Vagina (tissue), 2 donors: ENCODE results near the gene TBC1D3I. TPM values are rescaled to one million over a fixed set of nuclear protein-coding genes. Genes with fewer than 3 reads are reported as not detected.
A peak's percentile ranks its signal among the peaks of the same experiment; 100 is the strongest.
"Not testable (repeated sequence)": the region's sequence is repeated elsewhere in the genome, so short reads cannot be mapped to it uniquely, and the experiment has no call there.

Source experiments
- DNase-seq, 2 donors: peaks; one replicate each; pipeline ENCODE4 v3.0.0-alpha.2; 2017; ENCODE audit errors: extremely low spot score in 2 of 2
- H3K27ac ChIP-seq: fragments of 200-600 bp; sonication (generic); one replicate; pipeline ENCODE4 v1.5.1; 2019
- H3K27me3 ChIP-seq: fragments of 200-600 bp; sonication (generic); one replicate; pipeline ENCODE4 v1.5.1; 2019
- H3K36me3 ChIP-seq, 2 donors: fragments of 200-600 bp; sonication (generic); one replicate each; pipeline ENCODE4 v1.5.1; 2017 to 2019
- H3K4me1 ChIP-seq: fragments of 200-600 bp; sonication (generic); one replicate; pipeline ENCODE4 v1.5.1; 2019
- H3K4me3 ChIP-seq, 2 donors: fragments of 200-600 bp; sonication (generic); 1 replicate in 1 of 2; 2 replicates in 1 of 2; pipeline ENCODE4 v1.5.1; 2016 to 2019
- H3K9me3 ChIP-seq: fragments of 200-600 bp; sonication (generic); one replicate; pipeline ENCODE4 v1.5.1; 2019
- CTCF ChIP-seq, 3 experiments: fragments of 450-650 bp in 2 of 3; fragments of 200-600 bp in 1 of 3; sonication (generic) in 1 of 3; IDR thresholded peaks; one replicate each; pipeline ENCODE4 v1.5.1; 2017 to 2019; ENCODE audit warnings: antibody characterized with exemption in 3 of 3, mild to moderate bottlenecking in 2 of 3, moderate library complexity in 2 of 3
- POLR2A ChIP-seq, 2 donors: fragments of 450-650 bp; IDR thresholded peaks; one replicate each; pipeline ENCODE4 v1.6.1; 2017; ENCODE audit warnings: antibody characterized with exemption in 2 of 2, mild to moderate bottlenecking in 2 of 2, moderate library complexity in 2 of 2
- POLR2AphosphoS5 ChIP-seq, 2 donors: sonication (generic); formaldehyde crosslinking; IDR thresholded peaks; one replicate each; pipeline ENCODE4 v1.9.0; 2017; ENCODE audit warnings: antibody characterized with exemption in 2 of 2, mild to moderate bottlenecking in 2 of 2, low read depth in 1 of 2; ENCODE audit not compliant: insufficient read depth in 1 of 2
- intact Hi-C: fragments of 100-400 bp; cut with DNase I; formaldehyde crosslinking; loops from one replicate; pipeline ENCODE4 v1.15.1; 2023
- small RNA-seq: library from RNA; depleted of rRNA; stranded (forward); fragments of <200 nt; gene quantifications from one replicate; pipeline ENCODE3, GENCODE V24; 2016
- total RNA-seq: library from RNA; depleted of rRNA; stranded (reverse); fragments of >200 nt; gene quantifications from one replicate; pipeline ENCODE4 v1.2.3, GENCODE V29; 2016

TBC1D3I gene
- total RNA-seq, 1 donor from 2014 or later = 1.7 TPM

DNA sequence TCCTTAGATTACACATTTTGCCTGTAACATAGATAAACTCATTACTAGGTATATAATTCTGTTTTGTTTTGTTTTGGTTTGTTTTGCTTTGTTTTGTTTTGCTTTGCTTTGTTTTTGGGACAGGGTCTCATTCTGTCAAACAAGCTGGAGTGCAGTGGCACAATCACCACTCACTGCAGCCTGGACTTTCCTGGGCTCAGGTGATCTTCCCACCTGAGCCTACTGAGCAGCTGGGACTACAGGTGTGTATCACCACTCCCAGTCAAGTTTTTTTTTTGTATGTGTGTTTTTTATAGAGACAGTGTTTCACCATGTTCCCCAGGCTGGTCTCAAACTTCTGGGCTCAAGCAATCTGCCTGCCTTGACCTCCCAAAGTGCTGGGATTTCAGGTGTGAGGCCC, 54.8 kb downstream of the TBC1D3I start:
- Histone ChIP-seq H3K27me3 (no peaks in the 10 kb centered on the region), H3K4me3 (no peak overlapping the region), H3K27ac (no peak overlapping the region), H3K4me1 (no peaks in the 10 kb centered on the region), H3K9me3 (no peaks in the 10 kb centered on the region), H3K36me3 (no peaks in the 10 kb centered on the region)
- DNase-seq = no peak
- intact Hi-C loops = no loop called here
- TF ChIP-seq CTCF (IDR thresholded peaks at IDR 0.05) = no peak
- TF ChIP-seq POLR2AphosphoS5 (IDR thresholded peaks at IDR 0.05; ENCODE audit: insufficient read depth in 1 of 2, low read depth in 1 of 2) = no peak
- TF ChIP-seq POLR2A (IDR thresholded peaks at IDR 0.05) = no peak

DNA sequence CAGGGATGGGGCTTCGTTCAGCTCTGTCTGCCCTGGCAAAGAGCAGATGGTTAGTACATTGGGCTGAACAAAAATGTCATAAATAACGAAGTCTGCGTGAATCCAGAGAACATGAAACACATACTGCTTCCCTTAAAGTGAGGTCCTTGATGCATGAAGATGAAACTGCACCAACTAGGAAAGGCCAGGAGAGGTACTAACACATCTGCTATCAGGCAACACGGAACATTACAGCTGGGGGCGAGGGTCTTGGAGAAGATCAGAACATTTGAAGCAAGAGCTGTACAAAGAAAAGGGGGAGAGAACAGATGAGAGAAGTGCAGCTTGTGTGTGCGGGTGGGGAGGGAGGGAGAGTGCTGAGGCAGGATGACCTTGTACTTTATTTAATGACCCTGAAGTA, 57.0 kb downstream of the TBC1D3I start:
- H3K27me3 ChIP-seq, intact Hi-C loops, H3K9me3 ChIP-seq, H3K27ac ChIP-seq, H3K4me3 ChIP-seq, H3K4me1 ChIP-seq, H3K36me3 ChIP-seq: not testable (repeated sequence)
- peak in 1 of 2 donors; percentile 91 for DNase-seq

DNA sequence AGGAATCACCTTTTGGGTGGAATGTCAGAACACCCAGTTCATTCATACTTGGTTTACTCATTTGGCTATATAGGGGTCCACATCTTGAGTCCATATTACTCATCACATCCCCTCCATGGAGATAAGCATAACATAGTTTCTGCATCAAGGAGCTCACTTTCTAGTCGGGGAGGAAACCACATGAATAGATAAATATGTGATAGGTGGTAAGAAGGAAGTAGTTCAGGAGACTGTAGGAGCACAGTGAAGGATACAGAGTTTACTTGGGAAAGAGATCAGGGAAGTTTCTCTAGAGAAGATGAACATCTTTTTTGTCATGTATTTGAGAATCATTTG, 57.9 kb downstream of the TBC1D3I start:
- H3K4me1 ChIP-seq, intact Hi-C loops, DNase-seq, H3K27ac ChIP-seq, H3K4me3 ChIP-seq, H3K36me3 ChIP-seq, H3K9me3 ChIP-seq, H3K27me3 ChIP-seq: not testable (repeated sequence)

DNA sequence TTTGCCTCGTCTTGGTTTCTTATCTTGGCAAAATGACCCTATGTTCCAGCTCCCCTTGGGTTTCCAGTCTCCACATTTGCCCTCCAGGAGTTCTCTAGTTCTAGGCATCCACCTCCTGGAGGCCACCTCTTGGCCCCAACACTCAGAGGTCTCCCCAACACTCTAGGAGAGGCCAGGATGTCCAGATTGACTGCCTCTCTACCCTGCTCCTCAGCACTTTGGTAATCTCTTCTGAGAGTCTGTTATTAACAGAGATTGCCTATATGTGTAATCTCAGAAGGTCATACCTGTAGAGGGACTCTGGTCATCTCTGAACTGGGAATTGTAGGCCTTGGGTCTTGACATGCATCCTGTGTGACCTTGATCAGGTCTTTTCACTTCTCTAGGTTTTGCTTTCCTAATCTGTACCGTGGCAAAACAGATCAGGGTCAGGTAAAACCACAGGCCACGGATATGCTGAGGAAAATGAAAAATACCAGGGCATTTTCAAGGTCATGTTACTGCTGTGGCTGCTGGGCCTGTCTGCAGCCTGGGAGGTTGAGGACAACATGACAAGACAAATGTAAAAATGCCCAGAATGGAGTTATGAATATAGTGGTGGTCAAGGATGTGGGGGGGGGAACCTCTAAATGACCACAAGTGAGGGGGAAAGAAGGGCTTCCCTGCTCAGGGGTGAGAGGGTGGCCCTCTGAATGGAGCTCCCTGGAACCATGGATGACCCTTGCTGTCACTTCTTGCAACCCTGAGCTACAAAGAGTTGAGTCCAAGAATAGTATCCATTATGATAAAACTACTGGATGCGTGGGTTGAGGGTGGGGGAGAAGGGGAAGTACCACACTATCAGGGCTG, 58.5 kb downstream of the TBC1D3I start:
- Histone ChIP-seq H3K9me3 (no peaks in the 10 kb centered on the region), H3K4me3 (no peak overlapping the region), H3K36me3 (no peaks in the 10 kb centered on the region), H3K4me1 (no peaks in the 10 kb centered on the region), H3K27ac (no peak overlapping the region), H3K27me3 (no peaks in the 10 kb centered on the region)
- peak; percentile 52 to 93 for DNase-seq
- TF ChIP-seq CTCF (IDR thresholded peaks at IDR 0.05) (no peak), POLR2AphosphoS5 (IDR thresholded peaks at IDR 0.05; ENCODE audit: insufficient read depth in 1 of 2, low read depth in 1 of 2) (no peak), POLR2A (IDR thresholded peaks at IDR 0.05) (no peak)
- intact Hi-C loops = no loop called here

DNA sequence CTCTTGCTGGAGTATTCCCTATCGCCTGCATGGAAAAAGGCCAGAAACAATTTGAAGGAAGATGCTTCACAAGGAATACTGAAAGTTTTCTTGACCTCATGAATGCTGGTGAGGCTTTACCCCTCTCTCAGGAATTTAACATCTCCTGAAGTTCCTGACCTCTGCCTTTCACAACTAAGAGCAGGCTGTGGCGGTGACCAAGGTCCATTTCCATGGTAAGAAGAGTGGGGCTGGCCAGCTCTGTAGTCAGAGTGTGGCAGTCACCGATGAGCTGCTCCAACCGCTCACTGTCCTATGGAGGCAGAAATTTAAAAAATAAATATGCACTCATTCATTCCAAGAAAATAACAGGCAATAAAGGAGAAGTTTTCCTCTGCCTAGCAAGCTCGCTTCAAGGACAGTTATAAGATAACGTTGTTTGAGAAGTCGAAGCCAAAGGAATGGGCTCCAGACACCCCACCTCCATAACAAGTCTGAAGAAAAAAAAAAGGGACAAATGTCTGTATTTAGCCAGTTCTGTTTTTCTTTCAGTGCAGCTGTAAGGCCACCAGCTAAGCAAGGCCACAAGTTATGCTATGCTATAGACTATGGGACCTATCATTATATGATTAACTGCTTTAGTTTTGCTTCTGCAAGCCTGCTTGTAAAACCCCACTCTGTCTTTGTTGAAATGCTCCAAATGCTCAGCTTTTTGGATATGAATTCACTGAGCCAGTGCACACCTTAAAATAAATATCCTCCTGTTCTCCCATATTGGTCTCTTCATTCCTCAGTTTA, 59.5 kb downstream of the TBC1D3I start:
- TF ChIP-seq POLR2A (IDR thresholded peaks at IDR 0.05) (no peak), CTCF (IDR thresholded peaks at IDR 0.05) (no peak), POLR2AphosphoS5 (IDR thresholded peaks at IDR 0.05; ENCODE audit: insufficient read depth in 1 of 2, low read depth in 1 of 2) (no peak)
- no peaks in the 10 kb centered on the region for H3K27me3 ChIP-seq
- DNase-seq = peak in 1 of 2 donors; percentile 85

More for the DNA sequence above, 59.5 kb downstream of the TBC1D3I start:
- Histone ChIP-seq H3K9me3 (no peaks in the 10 kb centered on the region), H3K36me3 (no peaks in the 10 kb centered on the region), H3K27ac (no peak overlapping the region), H3K4me1 (no peaks in the 10 kb centered on the region), H3K4me3 (no peak overlapping the region)
- intact Hi-C loops = no loop called here

Small RNAs within 50 kb of the gene (small RNA-seq; reads per million reads assigned to genes)
- gene AC243829.3 (not detected), gene AC243829.6 (not detected), gene RF00019 (not detected)

Other genes with a start within 250 kb of the TBC1D3I start
- gene CCL23, start 246.6 kb downstream of the TBC1D3I start, total RNA-seq = 13.3 TPM
- gene CCL18, start 200.3 kb downstream of the TBC1D3I start, total RNA-seq = not detected
- gene CCL3, start 174.4 kb downstream of the TBC1D3I start, total RNA-seq = 2.9 TPM
- gene CCL4, start 160.7 kb downstream of the TBC1D3I start, total RNA-seq = 15.0 TPM
- gene TBC1D3B, start 87.9 kb downstream of the TBC1D3I start, total RNA-seq = 3.4 TPM
- not detected for gene CCL3L1, start 67.8 kb downstream of the TBC1D3I start, total RNA-seq
- 5.2 TPM for gene CCL4L2, start 53.5 kb downstream of the TBC1D3I start, total RNA-seq
- gene TBC1D3G, start 59.3 kb upstream of the TBC1D3I start, total RNA-seq = not detected
- not detected for gene TBC1D3H, start 123.9 kb upstream of the TBC1D3I start, total RNA-seq
- gene ZNHIT3, start 222.1 kb upstream of the TBC1D3I start, total RNA-seq = 13.5 TPM